Panc1 (cell line): ENCODE measurements around the gene DDX19B. TPM values are rescaled to one million over a fixed set of nuclear protein-coding genes. Genes with fewer than 3 reads are reported as not detected.

Experiments used
- ATAC-seq: fragments of 200-7000 bp; cut with Tn5 transposase; 2 replicates; pipeline ENCODE4 v1.9.1; 2020; ENCODE audit warnings: mild to moderate bottlenecking, moderate library complexity
- BruUV-seq: library from RNA; stranded (reverse); fragments of 400-500 nt; replicated peaks from 2 replicates; lab custom pipeline; 2021; lab: Mats Ljungman, UMichigan
- CTCF ChIA-PET: fragments of 300-600 bp; sonication (Branson Sonifier 250); formaldehyde crosslinking; loops from one replicate; lab custom pipeline; 2022; ENCODE audit warnings: antibody characterized with exemption; lab: Charles Lee
- POLR2A ChIA-PET: fragments of 300-600 bp; sonication (Branson Sonifier 250); formaldehyde crosslinking; loops from one replicate; lab custom pipeline; 2022; ENCODE audit warnings: antibody characterized with exemption; lab: Charles Lee
- DNase-seq: peaks from one replicate; pipeline ENCODE4 v3.0.0-alpha.2; 2010; ENCODE audit warnings: low read depth, low spot score
- H3K27ac ChIP-seq: 2 replicates; pipeline ENCODE4 v1.5.1; 2011; ENCODE audit warnings: mild to moderate bottlenecking, low read length, inconsistent platforms
- H3K27me3 ChIP-seq: fragments of 200-500 bp; sonication (Bioruptor generic); 2 replicates; pipeline ENCODE4 v1.6.0; 2014; ENCODE audit warnings: low read length, inconsistent platforms; ENCODE audit not compliant: control insufficient read depth, insufficient read depth
- H3K36me3 ChIP-seq: fragments of 200-500 bp; sonication (Bioruptor generic); 2 replicates; pipeline ENCODE4 v1.5.1; 2014; ENCODE audit warnings: inconsistent platforms, mild to moderate bottlenecking, low read length, moderate library complexity; ENCODE audit not compliant: control insufficient read depth, insufficient read depth
- H3K4me1 ChIP-seq: 2 replicates; pipeline ENCODE4 v1.5.1; 2011; ENCODE audit warnings: inconsistent platforms, mild to moderate bottlenecking, low read length, moderate library complexity; ENCODE audit not compliant: control insufficient read depth, insufficient read depth
- H3K4me3 ChIP-seq, 2 experiments: 2 replicates each; pipeline ENCODE4 v1.5.1; 2011 to 2012; ENCODE audit warnings: low read depth in 2 of 2, low read length in 2 of 2, mild to moderate bottlenecking in 2 of 2, inconsistent platforms in 1 of 2, moderate library complexity in 1 of 2
- H3K9me3 ChIP-seq: fragments of 200-500 bp; sonication (Bioruptor generic); 2 replicates; pipeline ENCODE4 v1.5.1; 2014; ENCODE audit warnings: low read depth, mild to moderate bottlenecking, inconsistent platforms, low read length, moderate library complexity; ENCODE audit not compliant: control insufficient read depth, insufficient read depth
- CTCF ChIP-seq: fragments of 450-650 bp; IDR thresholded peaks from 2 replicates; pipeline ENCODE4 v1.5.1; 2017; ENCODE audit warnings: mild to moderate bottlenecking
- POLR2AphosphoS5 ChIP-seq: IDR thresholded peaks from 2 replicates; pipeline ENCODE4 v1.6.1; 2012; ENCODE audit warnings: mild to moderate bottlenecking, low read depth, low read length, moderate library complexity
- REST ChIP-seq, 2 experiments: IDR thresholded peaks; 2 replicates each; pipeline ENCODE4 v1.6.1; 2011 to 2012; ENCODE audit warnings: low read depth in 2 of 2, control low read depth in 1 of 2, low read length in 1 of 2, mild to moderate bottlenecking in 1 of 2, moderate library complexity in 1 of 2; ENCODE audit not compliant: insufficient read depth in 1 of 2
- SIN3A ChIP-seq: IDR thresholded peaks from 2 replicates; pipeline ENCODE4 v1.6.1; 2012; ENCODE audit warnings: low read depth, mild to moderate bottlenecking, low read length, moderate library complexity, borderline replicate concordance; ENCODE audit not compliant: insufficient read depth
- TCF7L2 ChIP-seq: IDR thresholded peaks from 2 replicates; pipeline ENCODE4 v1.6.1; 2011; ENCODE audit warnings: mild to moderate bottlenecking, low read depth, low read length, inconsistent platforms
- in situ Hi-C: cut with HindIII; loops from 2 replicates; pipeline ENCODE4 v1.10.0; 2016; ENCODE audit warnings: low sequenced_read_pairs, low pct_unique_long_range_greater_than_20kb
- intact Hi-C: fragments of 100-400 bp; cut with micrococcal nuclease; formaldehyde crosslinking; loops from one replicate; pipeline ENCODE4 v1.10.0; 2022; ENCODE audit not compliant: unreplicated experiment
- total RNA-seq: library from RNA; stranded (reverse); gene quantifications from one replicate; pipeline ENCODE4 v1.2.1, GENCODE V29; 2021; ENCODE audit not compliant: unreplicated experiment

Gene DDX19B
- total RNA-seq, 1 experiment from 2014 or later, result 24.4 TPM

GRCh38 chr16:70359552-70359951 is 60.6 kb downstream of the DDX19B start:
- CTCF ChIA-PET, result no interaction called here
- TF ChIP-seq REST (IDR thresholded peaks at IDR 0.05; ENCODE audit: insufficient read depth in 1 of 2, low read depth in 2 of 2, low read length in 1 of 2) (no peak), POLR2AphosphoS5 (no peak), CTCF (no peak), SIN3A (no peak), TCF7L2 (no peak)
- Histone ChIP-seq H3K9me3 (no peaks in the 10 kb centered on the region), H3K36me3 (peaks cover 14% of the 10 kb centered on the region; the same call in 1 of the 2 replicates), H3K4me1 (no peaks in the 10 kb centered on the region), H3K27ac (no peak overlapping the region), H3K4me3 (no peak overlapping the region), H3K27me3 (no peaks in the 10 kb centered on the region)
- intact Hi-C loops, result no loop called here
- ATAC-seq (no peak), DNase-seq (no peak)
- in situ Hi-C loops, result no loop called here
- BruUV-seq, result no TSS peak
- POLR2A ChIA-PET, result no interaction called here

- Histone ChIP-seq H3K4me1 (no peaks in the 10 kb centered on the region), H3K27me3 (no peaks in the 10 kb centered on the region), H3K27ac (no peak overlapping the region), H3K4me3 (no peak overlapping the region), H3K9me3 (no peaks in the 10 kb centered on the region), H3K36me3 (peaks cover 11% of the 10 kb centered on the region; the same call in 1 of the 2 replicates)
- DNase-seq (no peak), ATAC-seq (no peak)
- no TSS peak for BruUV-seq
- in situ Hi-C loops, result no loop called here
- POLR2A ChIA-PET, result interaction anchor here (0.5 kb wide), 1 partner anchor 78 kb away, joined by 11 read pairs; no protein-coding TSS in a partner anchor
- intact Hi-C loops, result no loop called here
- CTCF ChIA-PET, result interaction anchor here (0.7 kb wide), 1 partner anchor 14 kb away, joined by 5 read pairs; no protein-coding TSS in a partner anchor
- TF ChIP-seq CTCF (no peak), REST (IDR thresholded peaks at IDR 0.05; ENCODE audit: insufficient read depth in 1 of 2, low read depth in 2 of 2, low read length in 1 of 2) (no peak), POLR2AphosphoS5 (no peak), TCF7L2 (no peak), SIN3A (no peak)
These were observed 65.4 kb downstream of the DDX19B start for GRCh38 chr16:70364399-70364798.
